ENCODE measurements around the gene GADD45GIP1. TPM values are rescaled to one million over a fixed set of nuclear protein-coding genes. Genes with fewer than 3 reads are reported as not detected.

The GADD45GIP1 gene
- 10 to 100 TPM; 14.7 to 20.5 TPM for total RNA-seq
- 10 to 100 TPM; 22.6 to 35.2 (median 28.4) TPM for polyA plus RNA-seq (ENCODE audit: insufficient read length in 6 of 6)
- long read RNA-seq, donor 1, transcript GADD45GIP1-201 (2 exons, 1,782 nt) = major isoform, 104 of 104 reads
- long read RNA-seq, donor 1, partial matches to known transcripts = 0 of 104 reads
- long read RNA-seq, donor 1, other reads (novel, unspliced or antisense) = 0 of 104 reads
- long read RNA-seq, donor 2, transcript GADD45GIP1-201 (2 exons, 1,782 nt) = major isoform, 64 of 64 reads
- long read RNA-seq, donor 2, partial matches to known transcripts = 0 of 64 reads
- long read RNA-seq, donor 2, other reads (novel, unspliced or antisense) = 0 of 64 reads
- long read RNA-seq, donor 3, transcript GADD45GIP1-201 (2 exons, 1,782 nt) = major isoform, 74 of 74 reads
- long read RNA-seq, donor 3, partial matches to known transcripts = 0 of 74 reads
- long read RNA-seq, donor 3, other reads (novel, unspliced or antisense) = 0 of 74 reads
- long read RNA-seq, donor 4, transcript GADD45GIP1-201 (2 exons, 1,782 nt) = major isoform, 156 of 217 reads
- long read RNA-seq, donor 4, partial matches to known transcripts = 0 of 217 reads
- long read RNA-seq, donor 4, other reads (novel, unspliced or antisense) = 61 of 217 reads
- long read RNA-seq, donor 5, transcript GADD45GIP1-201 (2 exons, 1,782 nt) = major isoform, 63 of 63 reads
- long read RNA-seq, donor 5, partial matches to known transcripts = 0 of 63 reads
- long read RNA-seq, donor 5, other reads (novel, unspliced or antisense) = 0 of 63 reads
- long read RNA-seq, donor 6, transcript GADD45GIP1-201 (2 exons, 1,782 nt) = major isoform, 83 of 88 reads
- long read RNA-seq, donor 6, partial matches to known transcripts = 5 of 88 reads
- long read RNA-seq, donor 6, other reads (novel, unspliced or antisense) = 0 of 88 reads
- long read RNA-seq, donor 7, transcript GADD45GIP1-201 (2 exons, 1,782 nt) = major isoform, 51 of 51 reads
- long read RNA-seq, donor 7, partial matches to known transcripts = 0 of 51 reads
- long read RNA-seq, donor 7, other reads (novel, unspliced or antisense) = 0 of 51 reads
- long read RNA-seq, donor 8, transcript GADD45GIP1-201 (2 exons, 1,782 nt) = major isoform, 41 of 41 reads
- long read RNA-seq, donor 8, partial matches to known transcripts = 0 of 41 reads
- long read RNA-seq, donor 8, other reads (novel, unspliced or antisense) = 0 of 41 reads
- long read RNA-seq, donor 9 = 0 reads
- long read RNA-seq, donor 10, transcript GADD45GIP1-201 (2 exons, 1,782 nt) = major isoform, 274 of 286 reads
- long read RNA-seq, donor 10, partial matches to known transcripts = 9 of 286 reads
- long read RNA-seq, donor 10, other reads (novel, unspliced or antisense) = 3 of 286 reads
- long read RNA-seq, donor 11 = 0 reads
- long read RNA-seq, donor 12, transcript GADD45GIP1-201 (2 exons, 1,782 nt) = major isoform, 50 of 50 reads
- long read RNA-seq, donor 12, partial matches to known transcripts = 0 of 50 reads
- long read RNA-seq, donor 12, other reads (novel, unspliced or antisense) = 0 of 50 reads

DNA sequence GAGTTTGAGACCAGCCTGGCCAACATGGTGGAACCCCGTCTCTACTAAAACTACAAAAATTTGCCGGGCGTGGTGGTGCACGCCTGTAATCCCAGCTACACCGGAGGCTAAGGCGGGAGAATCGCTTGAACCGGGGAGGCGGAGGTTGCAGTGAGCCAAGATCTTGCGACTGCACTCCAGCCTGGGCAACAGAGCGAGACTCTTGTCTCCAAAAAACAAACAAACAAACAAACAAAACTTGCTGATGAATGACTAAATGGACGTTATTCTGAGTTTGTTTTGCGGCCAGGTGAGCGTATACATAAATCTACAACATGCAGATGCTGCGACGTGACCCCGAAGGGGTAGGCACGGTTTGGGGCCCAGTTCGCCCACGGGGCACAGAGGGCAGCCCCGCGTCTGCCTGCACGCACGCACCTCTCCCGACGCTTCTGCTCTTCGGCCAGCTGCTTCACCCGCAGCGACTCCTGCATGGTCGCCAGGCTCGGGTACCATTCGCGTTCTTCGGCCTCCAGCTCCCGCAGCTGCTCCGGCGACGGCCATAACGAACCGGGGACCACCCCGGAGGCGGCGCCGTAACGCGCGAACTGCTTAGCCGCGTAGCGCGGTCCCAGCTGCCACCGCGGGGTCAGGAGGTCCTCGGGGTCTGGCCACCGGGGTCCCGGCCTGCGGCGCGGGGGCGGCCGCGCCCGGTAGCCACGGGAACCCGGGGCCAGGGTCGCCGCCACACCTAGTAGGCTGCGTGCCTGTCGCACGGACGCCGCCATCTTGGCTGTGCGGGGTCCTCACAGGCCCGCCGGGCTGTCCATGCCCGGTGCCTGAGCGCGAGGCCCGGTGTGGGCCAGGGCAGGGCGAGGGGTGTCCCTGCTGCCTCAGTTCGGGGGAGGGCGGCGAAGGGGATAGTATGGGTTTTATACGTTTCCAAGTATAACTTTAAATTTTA is at the start of gene GADD45GIP1:
TSS of gene GADD45GIP1 (minus strand) at position 778 of the 943 bp plus-strand sequence. CDS start at position 767, 11 bp downstream.
- Histone ChIP-seq H3K36me3 (peaks cover 0 to 30% of the 10 kb centered on the region in 2 donors), H3K27me3 (no peaks in the 10 kb centered on the region), H3K27ac (peak within 1 kb of the TSS; percentile 87 to 91), H3K9me3 (no peaks in the 10 kb centered on the region), H3K4me3 (peak within 1 kb of the TSS; percentile 95), H3K4me1 (peaks cover 11 to 56% of the 10 kb centered on the region in 2 donors)
- DNase-seq (peak; percentile 64 to 97 (median 80)), ATAC-seq (peak; percentile 97)
- TF ChIP-seq, protein P1, sequence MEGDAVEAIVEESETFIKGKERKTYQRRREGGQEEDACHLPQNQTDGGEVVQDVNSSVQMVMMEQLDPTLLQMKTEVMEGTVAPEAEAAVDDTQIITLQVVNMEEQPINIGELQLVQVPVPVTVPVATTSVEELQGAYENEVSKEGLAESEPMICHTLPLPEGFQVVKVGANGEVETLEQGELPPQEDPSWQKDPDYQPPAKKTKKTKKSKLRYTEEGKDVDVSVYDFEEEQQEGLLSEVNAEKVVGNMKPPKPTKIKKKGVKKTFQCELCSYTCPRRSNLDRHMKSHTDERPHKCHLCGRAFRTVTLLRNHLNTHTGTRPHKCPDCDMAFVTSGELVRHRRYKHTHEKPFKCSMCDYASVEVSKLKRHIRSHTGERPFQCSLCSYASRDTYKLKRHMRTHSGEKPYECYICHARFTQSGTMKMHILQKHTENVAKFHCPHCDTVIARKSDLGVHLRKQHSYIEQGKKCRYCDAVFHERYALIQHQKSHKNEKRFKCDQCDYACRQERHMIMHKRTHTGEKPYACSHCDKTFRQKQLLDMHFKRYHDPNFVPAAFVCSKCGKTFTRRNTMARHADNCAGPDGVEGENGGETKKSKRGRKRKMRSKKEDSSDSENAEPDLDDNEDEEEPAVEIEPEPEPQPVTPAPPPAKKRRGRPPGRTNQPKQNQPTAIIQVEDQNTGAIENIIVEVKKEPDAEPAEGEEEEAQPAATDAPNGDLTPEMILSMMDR (IDR thresholded peaks at IDR 0.05) = no peak
- intact Hi-C loops (cut with DNase I) = no loop called here

DNA sequence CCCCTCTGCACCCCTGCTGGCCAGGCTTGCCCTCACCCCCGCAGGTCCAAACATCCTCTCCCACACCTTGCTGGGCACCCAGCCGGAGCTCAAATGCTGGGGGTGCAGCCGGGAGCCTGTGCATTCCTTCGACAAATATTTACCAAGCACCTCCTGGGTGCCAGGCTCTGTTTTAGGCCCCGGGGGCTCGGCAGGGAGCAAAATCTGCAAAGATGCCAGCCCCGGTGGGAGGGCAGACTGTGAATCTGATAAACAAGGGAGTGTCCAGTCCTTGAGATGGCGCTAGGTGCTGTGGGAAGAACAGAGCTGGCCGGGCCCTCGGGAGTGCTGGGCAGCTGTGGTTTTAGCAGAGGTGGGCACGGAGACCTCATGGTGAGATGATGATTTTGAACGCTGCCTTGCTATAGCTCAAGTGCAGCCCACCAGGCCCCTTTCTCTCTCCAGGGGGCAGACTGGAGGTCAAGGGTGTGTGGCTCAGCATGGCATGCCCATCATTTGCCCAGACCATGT is 48.9 kb upstream of the GADD45GIP1 start:
- Histone ChIP-seq H3K27ac (peak overlapping the region; percentile 13 to 77), H3K36me3 (no peaks in the 10 kb centered on the region), H3K9me3 (no peaks in the 10 kb centered on the region), H3K4me1 (peaks cover 67 to 71% of the 10 kb centered on the region in 2 donors), H3K4me3 (no peak overlapping the region), H3K27me3 (peaks cover 0 to 20% of the 10 kb centered on the region in 2 donors)
- TF ChIP-seq, protein P1 (IDR thresholded peaks at IDR 0.05) = no peak
- DNase-seq (peak in 1 of 4 donors; percentile 50), ATAC-seq (peak; percentile 8)
- intact Hi-C loops (cut with DNase I) = no loop called here

DNA sequence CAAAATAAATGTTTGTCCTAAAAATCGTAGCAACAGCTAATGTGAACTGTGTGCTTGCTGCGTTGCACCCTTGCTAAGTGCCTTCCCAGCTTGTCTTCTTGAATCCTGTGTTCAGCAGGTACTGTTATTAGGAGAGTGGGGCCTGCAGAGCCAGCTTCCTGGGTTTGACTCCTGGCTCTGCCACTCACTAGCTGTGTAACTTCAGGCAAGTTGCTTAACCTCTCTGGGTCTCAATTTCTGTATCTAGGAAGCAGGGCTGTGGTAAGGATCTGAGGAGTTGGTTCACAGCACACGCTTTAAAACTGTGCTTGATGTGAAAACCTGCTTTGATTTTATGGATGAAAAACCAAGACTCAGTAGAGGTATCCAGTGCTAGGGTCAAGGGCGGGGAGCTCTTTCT is 48.2 kb upstream of the GADD45GIP1 start:
- peak overlapping the region; percentile 7 to 13 for H3K27ac ChIP-seq
- no peaks in the 10 kb centered on the region for H3K36me3 ChIP-seq
- ATAC-seq (no peak), DNase-seq (no peak)
- no peak overlapping the region for H3K4me3 ChIP-seq
- intact Hi-C loops (cut with DNase I) = no loop called here
- H3K9me3 ChIP-seq = no peaks in the 10 kb centered on the region
- TF ChIP-seq, protein P1 (IDR thresholded peaks at IDR 0.05) = no peak
- H3K27me3 ChIP-seq = peaks cover 0 to 14% of the 10 kb centered on the region in 2 donors
- H3K4me1 ChIP-seq = peaks cover 66 to 73% of the 10 kb centered on the region in 2 donors

DNA sequence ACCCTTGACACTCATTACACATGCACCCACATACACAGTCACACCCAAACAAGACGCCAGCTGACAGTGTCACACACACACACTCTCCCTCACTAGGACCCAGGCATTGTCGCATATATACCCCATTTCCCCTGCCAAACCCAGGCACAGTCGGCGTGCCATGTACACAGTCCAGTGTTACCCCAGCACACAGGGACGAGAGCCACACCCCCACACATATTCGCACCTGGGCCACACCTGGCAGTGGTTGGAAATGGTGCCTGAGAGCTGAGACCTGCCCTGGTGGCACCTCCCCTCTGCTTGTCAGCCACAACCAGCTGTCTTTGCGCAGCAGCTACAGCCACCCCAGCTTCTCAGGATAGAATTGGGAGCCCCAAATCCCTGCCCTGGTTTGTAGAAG is 47.2 kb upstream of the GADD45GIP1 start:
- DNase-seq (no peak), ATAC-seq (peak; percentile 29)
- Histone ChIP-seq H3K4me1 (peaks cover 62 to 63% of the 10 kb centered on the region in 2 donors), H3K4me3 (no peak overlapping the region), H3K27me3 (peaks cover 0 to 4% of the 10 kb centered on the region in 2 donors), H3K27ac (peak overlapping the region in 1 of 2 donors; percentile 13), H3K9me3 (no peaks in the 10 kb centered on the region), H3K36me3 (no peaks in the 10 kb centered on the region)
- intact Hi-C loops (cut with DNase I) = no loop called here
- TF ChIP-seq, protein P1 (IDR thresholded peaks at IDR 0.05) = no peak

Measured in left lung (tissue), 14 donors.